ENCODE results near the gene EHF. TPM values are rescaled to one million over a fixed set of nuclear protein-coding genes. Genes with fewer than 3 reads are reported as not detected.

Gene EHF
- total and polyA plus RNA-seq, 9 of the 15 experiments (the other 6 are each of a cell fraction or from before 2014, with no cell fraction given): 0.04 to 0.54 (median 0.37) TPM

DNA sequence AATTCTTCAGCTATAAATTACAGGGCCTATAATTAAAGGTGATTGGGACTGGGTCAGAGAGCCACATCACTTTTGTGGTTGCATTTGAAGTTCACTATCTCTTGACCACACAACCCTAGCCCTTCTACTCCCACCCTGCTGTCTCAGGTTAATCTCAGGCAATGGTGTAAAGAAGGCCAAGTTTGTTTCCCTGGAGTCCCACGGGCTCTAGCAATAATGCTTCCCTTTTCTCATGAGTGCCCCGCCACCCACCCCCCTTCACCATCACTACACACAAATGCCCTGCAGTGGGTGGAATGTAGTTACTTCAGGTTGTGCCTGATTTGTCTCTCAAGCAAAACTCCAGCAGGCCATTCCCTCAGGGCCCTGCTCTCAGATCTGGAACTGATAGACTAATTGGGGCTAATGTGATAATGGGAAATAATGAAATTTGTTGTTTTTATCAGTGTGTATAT is 1.8 kb upstream of the EHF start (continued):
- TF ChIP-seq GABPA (tag; conservative IDR thresholded peaks at IDR 0.05; ENCODE audit: low read depth) (no peak), SMARCC2 (IDR thresholded peaks at IDR 0.05; ENCODE audit: low read depth) (peak; percentile 63; the same call in 1 of the 2 replicates), ZBTB26 (CRISPR knock-in tag; IDR thresholded peaks at IDR 0.05) (no peak), ZNF512 (tag; IDR thresholded peaks at IDR 0.05) (no peak), ARNT (IDR thresholded peaks at IDR 0.05) (no peak; a peak in 1 of 4 replicates), NFE2 (IDR thresholded peaks at IDR 0.05; ENCODE audit: low read depth) (peak; percentile 26; the same call in 1 of the 2 replicates), HDAC3 (IDR thresholded peaks at IDR 0.05; ENCODE audit: borderline replicate concordance, partially characterized antibody) (peak; percentile 45), ARID1B (IDR thresholded peaks at IDR 0.05) (peak; percentile 89), ATF2 (CRISPR knock-in tag; IDR thresholded peaks at IDR 0.05) (no peak), ATF7 (IDR thresholded peaks at IDR 0.05) (no peak), ERF (CRISPR knock-in tag; IDR thresholded peaks at IDR 0.05) (no peak), TAL1 (IDR thresholded peaks at IDR 0.05) (peak; percentile 71), ARID2 (IDR thresholded peaks at IDR 0.05) (no peak), CREM (IDR thresholded peaks at IDR 0.05; ENCODE audit: low read depth) (0 out of 2 replicates have a peak, but pooled peaks have one; percentile 23)
- TF ChIP-seq, protein P1, sequence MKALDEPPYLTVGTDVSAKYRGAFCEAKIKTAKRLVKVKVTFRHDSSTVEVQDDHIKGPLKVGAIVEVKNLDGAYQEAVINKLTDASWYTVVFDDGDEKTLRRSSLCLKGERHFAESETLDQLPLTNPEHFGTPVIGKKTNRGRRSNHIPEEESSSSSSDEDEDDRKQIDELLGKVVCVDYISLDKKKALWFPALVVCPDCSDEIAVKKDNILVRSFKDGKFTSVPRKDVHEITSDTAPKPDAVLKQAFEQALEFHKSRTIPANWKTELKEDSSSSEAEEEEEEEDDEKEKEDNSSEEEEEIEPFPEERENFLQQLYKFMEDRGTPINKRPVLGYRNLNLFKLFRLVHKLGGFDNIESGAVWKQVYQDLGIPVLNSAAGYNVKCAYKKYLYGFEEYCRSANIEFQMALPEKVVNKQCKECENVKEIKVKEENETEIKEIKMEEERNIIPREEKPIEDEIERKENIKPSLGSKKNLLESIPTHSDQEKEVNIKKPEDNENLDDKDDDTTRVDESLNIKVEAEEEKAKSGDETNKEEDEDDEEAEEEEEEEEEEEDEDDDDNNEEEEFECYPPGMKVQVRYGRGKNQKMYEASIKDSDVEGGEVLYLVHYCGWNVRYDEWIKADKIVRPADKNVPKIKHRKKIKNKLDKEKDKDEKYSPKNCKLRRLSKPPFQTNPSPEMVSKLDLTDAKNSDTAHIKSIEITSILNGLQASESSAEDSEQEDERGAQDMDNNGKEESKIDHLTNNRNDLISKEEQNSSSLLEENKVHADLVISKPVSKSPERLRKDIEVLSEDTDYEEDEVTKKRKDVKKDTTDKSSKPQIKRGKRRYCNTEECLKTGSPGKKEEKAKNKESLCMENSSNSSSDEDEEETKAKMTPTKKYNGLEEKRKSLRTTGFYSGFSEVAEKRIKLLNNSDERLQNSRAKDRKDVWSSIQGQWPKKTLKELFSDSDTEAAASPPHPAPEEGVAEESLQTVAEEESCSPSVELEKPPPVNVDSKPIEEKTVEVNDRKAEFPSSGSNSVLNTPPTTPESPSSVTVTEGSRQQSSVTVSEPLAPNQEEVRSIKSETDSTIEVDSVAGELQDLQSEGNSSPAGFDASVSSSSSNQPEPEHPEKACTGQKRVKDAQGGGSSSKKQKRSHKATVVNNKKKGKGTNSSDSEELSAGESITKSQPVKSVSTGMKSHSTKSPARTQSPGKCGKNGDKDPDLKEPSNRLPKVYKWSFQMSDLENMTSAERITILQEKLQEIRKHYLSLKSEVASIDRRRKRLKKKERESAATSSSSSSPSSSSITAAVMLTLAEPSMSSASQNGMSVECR (CRISPR knock-in tag; IDR thresholded peaks at IDR 0.05): no peak
- TF ChIP-seq, protein P2, sequence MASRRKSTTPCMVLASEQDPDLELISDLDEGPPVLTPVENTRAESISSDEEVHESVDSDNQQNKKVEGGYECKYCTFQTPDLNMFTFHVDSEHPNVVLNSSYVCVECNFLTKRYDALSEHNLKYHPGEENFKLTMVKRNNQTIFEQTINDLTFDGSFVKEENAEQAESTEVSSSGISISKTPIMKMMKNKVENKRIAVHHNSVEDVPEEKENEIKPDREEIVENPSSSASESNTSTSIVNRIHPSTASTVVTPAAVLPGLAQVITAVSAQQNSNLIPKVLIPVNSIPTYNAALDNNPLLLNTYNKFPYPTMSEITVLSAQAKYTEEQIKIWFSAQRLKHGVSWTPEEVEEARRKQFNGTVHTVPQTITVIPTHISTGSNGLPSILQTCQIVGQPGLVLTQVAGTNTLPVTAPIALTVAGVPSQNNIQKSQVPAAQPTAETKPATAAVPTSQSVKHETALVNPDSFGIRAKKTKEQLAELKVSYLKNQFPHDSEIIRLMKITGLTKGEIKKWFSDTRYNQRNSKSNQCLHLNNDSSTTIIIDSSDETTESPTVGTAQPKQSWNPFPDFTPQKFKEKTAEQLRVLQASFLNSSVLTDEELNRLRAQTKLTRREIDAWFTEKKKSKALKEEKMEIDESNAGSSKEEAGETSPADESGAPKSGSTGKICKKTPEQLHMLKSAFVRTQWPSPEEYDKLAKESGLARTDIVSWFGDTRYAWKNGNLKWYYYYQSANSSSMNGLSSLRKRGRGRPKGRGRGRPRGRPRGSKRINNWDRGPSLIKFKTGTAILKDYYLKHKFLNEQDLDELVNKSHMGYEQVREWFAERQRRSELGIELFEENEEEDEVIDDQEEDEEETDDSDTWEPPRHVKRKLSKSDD (conservative IDR thresholded peaks at IDR 0.05; ENCODE audit: low read length): no peak

Measured in K562 (cell line).